ENCODE measurements around the gene SGMS1. TPM values are rescaled to one million over a fixed set of nuclear protein-coding genes. Genes with fewer than 3 reads are reported as not detected.
"Not testable (repeated sequence)": the region's sequence is repeated elsewhere in the genome, so short reads cannot be mapped to it uniquely, and the experiment has no call there.

The SGMS1 gene
- total RNA-seq, 2 experiments from 2014 or later, result 7.5 to 9.0 TPM

DNA sequence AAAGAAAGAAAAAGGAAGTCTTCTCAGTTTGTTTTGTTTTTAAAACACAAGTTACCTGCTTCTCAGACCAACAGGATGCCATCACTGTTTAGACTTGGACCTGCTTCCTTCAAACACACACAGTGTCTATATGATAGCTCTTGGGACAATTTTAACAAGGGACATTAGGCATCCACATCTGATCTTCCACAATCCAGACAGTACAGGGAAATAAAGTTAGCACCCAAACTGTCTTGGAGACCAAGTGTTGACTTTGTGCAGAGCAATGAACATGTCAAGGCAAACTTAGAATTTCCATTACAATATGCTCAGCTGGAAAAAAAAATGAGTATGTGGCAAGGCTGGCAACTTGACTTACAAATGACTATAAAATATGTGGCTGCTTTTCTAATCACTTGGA is 80.9 kb downstream of the SGMS1 start:
- CTCF ChIA-PET, result interaction anchor here (0.7 to 1.6 kb wide), 4 partner anchors 9 to 94 kb away, joined by 4 to 5 read pairs (median 4); no protein-coding TSS in a partner anchor
- intact Hi-C loops (cut with DNase I, micrococcal nuclease), result loop anchor here in 1 of 2 experiments (5.0 to 10.0 kb wide), 2 partner anchors 79 to 192 kb away; partner anchors contain the start of genes ASAH2B and SGMS1

DNA sequence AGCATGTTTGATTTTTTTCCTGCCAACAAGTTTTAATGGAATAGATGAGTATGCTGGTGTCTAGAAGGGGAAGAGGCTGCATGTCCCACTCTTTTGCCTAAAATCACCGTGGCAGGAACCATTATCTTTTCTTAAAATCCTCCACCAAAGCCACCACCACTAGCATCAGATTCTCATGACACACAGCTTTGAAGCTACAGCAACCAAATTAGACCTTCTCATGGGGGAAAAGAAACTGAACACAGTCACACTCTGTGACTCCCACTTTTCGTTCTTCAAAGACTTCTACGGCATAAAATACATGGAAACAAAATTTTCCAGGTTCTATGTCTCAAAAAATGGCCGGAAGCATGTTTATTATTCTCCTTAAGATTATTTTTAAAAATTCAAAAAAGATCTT is 81.8 kb downstream of the SGMS1 start:
- no peaks in the 10 kb centered on the region for H3K27me3 Mint-ChIP-seq
- DNase-seq (no peak), ATAC-seq (no peak)
- peaks cover 85% of the 10 kb centered on the region for H3K4me1 Mint-ChIP-seq
- H3K4me3 Mint-ChIP-seq, result no peak overlapping the region
- peaks cover 1% of the 10 kb centered on the region for H3K36me3 Mint-ChIP-seq (ENCODE audit: low read depth)
- H3K27ac Mint-ChIP-seq, result peak overlapping the region; percentile 42
- POLR2A ChIA-PET, result interaction anchor here (0.6 kb wide), 1 partner anchor 95 kb away, joined by 8 read pairs; no protein-coding TSS in a partner anchor
- intact Hi-C loops (cut with DNase I, micrococcal nuclease), result loop anchor here in 1 of 2 experiments (2.0 to 10.0 kb wide), 3 partner anchors 80 to 193 kb away; partner anchors contain the start of genes ASAH2B and SGMS1
- CTCF ChIA-PET, result no interaction called here
- H3K9me3 Mint-ChIP-seq (ENCODE audit: low read depth), result no peaks in the 10 kb centered on the region

More for the DNA sequence above, 80.9 kb downstream of the SGMS1 start:
- Mint-ChIP-seq H3K27me3 (no peaks in the 10 kb centered on the region), H3K9me3 (ENCODE audit: low read depth) (peaks cover 6% of the 10 kb centered on the region), H3K27ac (no peak overlapping the region), H3K36me3 (ENCODE audit: low read depth) (peaks cover 6% of the 10 kb centered on the region), H3K4me3 (no peak overlapping the region), H3K4me1 (peaks cover 81% of the 10 kb centered on the region)
- no peak for DNase-seq
- POLR2A ChIA-PET, result no interaction called here
- no peak for ATAC-seq

DNA sequence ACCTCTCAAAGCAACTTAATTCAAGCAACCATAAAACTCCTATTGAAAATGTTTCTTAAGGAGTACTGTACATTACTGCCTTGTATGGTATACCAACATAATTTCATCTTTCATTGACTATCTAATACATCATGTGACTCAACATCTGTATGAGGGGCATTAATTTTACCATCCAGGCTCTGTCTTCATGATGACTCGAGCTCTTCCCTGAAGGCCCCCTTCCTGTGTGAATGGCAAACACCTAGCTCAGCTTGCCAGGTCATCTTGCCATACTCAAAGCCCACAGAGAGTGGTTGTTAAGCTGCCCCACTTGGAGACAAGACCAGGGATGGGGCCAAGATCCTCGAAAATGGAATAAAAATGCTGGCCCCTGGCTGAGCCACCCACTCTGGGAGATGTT is 82.4 kb downstream of the SGMS1 start:
- peaks cover 1% of the 10 kb centered on the region for H3K36me3 Mint-ChIP-seq (ENCODE audit: low read depth)
- ChIA-PET POLR2A (no interaction called here), CTCF (interaction anchor here (0.7 kb wide), 1 partner anchor 92 kb away, joined by 3 read pairs; no protein-coding TSS in a partner anchor)
- H3K4me3 Mint-ChIP-seq, result no peak overlapping the region
- intact Hi-C loops (cut with DNase I, micrococcal nuclease), result loop anchor here in 1 of 2 experiments (2.0 to 10.0 kb wide), 3 partner anchors 81 to 193 kb away; partner anchors contain the start of genes ASAH2B and SGMS1
- no peaks in the 10 kb centered on the region for H3K9me3 Mint-ChIP-seq (ENCODE audit: low read depth)
- ATAC-seq (no peak), DNase-seq (peak; percentile 19)
- peak overlapping the region; percentile 80 for H3K27ac Mint-ChIP-seq
- H3K4me1 Mint-ChIP-seq, result peaks cover 91% of the 10 kb centered on the region
- H3K27me3 Mint-ChIP-seq, result no peaks in the 10 kb centered on the region

DNA sequence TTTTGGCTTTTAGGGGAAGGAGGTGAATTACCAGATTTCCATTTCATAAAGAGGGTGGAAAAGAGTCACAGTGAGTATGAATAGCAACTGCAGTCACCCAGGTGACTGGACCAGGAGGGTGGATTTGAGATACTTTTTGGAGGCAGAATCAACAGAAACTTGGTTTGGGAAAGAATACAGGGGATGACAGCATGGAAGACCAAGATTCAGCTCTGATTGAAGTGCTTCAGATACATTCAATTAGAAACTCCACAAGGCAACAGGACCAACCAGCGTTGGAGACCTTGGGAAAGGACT is 83.0 kb downstream of the SGMS1 start:
- ATAC-seq (peak; percentile 37), DNase-seq (no peak)
- ChIA-PET CTCF (interaction anchor here (0.7 kb wide), 1 partner anchor 12 kb away, joined by 4 read pairs; no protein-coding TSS in a partner anchor), POLR2A (interaction anchor here (0.7 kb wide), 1 partner anchor 28 kb away, joined by 4 read pairs; no protein-coding TSS in a partner anchor)
- no peaks in the 10 kb centered on the region for H3K27me3 Mint-ChIP-seq
- no peaks in the 10 kb centered on the region for H3K9me3 Mint-ChIP-seq (ENCODE audit: low read depth)
- H3K27ac Mint-ChIP-seq, result peak overlapping the region; percentile 80
- peak overlapping the region; percentile 35 for H3K4me3 Mint-ChIP-seq
- H3K4me1 Mint-ChIP-seq, result peaks cover 93% of the 10 kb centered on the region
- H3K36me3 Mint-ChIP-seq (ENCODE audit: low read depth), result peaks cover 4% of the 10 kb centered on the region
- intact Hi-C loops (cut with DNase I, micrococcal nuclease), result loop anchor here (1.0 to 10.0 kb wide), 7 partner anchors 32 to 194 kb away; partner anchors contain the start of genes SGMS1 (in 2 of the 2) and ASAH2B (in 1 of the 2)

DNA sequence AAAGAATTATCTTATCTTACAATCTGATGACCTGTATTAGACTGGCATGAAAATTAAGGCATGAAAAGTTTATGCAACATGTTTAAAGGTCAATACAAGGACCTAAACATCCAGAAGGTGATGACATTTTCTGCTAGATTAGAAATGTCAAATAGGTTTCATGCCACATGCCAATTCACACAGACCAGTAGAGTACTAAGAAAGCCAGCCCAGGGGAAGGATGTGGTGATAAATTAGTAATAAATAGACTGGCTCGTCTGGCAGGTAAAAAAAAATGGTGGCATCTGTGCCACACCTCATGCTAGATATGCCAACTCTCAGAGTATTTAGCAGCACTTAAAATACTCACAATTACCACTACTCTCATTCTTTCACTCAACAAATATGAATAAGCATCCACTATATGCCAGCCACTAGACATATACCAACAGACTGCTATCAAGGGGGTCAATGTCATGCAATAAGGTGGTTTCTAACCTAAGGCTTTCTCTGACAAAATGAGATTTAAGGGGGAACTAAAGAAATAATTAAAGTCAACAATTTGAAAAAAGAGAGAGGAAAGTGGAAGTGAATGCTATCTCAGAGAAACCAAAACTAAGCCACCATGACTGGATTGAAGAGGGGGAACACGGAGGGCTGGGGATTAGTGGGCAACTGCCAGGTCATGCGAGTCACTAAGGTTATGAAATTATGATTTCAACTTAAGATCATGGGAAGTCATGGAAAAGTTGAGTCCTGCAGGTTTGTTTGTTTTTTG is 83.5 kb downstream of the SGMS1 start:
- H3K9me3 Mint-ChIP-seq (ENCODE audit: low read depth), result no peaks in the 10 kb centered on the region
- H3K4me3 Mint-ChIP-seq, result peak overlapping the region; percentile 35
- ATAC-seq (peak; percentile 63), DNase-seq (peak; percentile 75)
- intact Hi-C loops (cut with DNase I, micrococcal nuclease), result loop anchor here (1.0 to 10.0 kb wide), 7 partner anchors 32 to 195 kb away; partner anchors contain the start of genes SGMS1 (in 2 of the 2) and ASAH2B (in 1 of the 2)
- peaks cover 93% of the 10 kb centered on the region for H3K4me1 Mint-ChIP-seq
- H3K36me3 Mint-ChIP-seq (ENCODE audit: low read depth), result peaks cover 4% of the 10 kb centered on the region
- POLR2A ChIA-PET, result interaction anchor here (0.7 kb wide), 1 partner anchor 27 kb away, joined by 4 read pairs; no protein-coding TSS in a partner anchor
- H3K27ac Mint-ChIP-seq, result peak overlapping the region; percentile 80
- no peaks in the 10 kb centered on the region for H3K27me3 Mint-ChIP-seq
- CTCF ChIA-PET, result interaction anchor here (0.7 kb wide), 1 partner anchor 13 kb away, joined by 4 read pairs; no protein-coding TSS in a partner anchor

DNA sequence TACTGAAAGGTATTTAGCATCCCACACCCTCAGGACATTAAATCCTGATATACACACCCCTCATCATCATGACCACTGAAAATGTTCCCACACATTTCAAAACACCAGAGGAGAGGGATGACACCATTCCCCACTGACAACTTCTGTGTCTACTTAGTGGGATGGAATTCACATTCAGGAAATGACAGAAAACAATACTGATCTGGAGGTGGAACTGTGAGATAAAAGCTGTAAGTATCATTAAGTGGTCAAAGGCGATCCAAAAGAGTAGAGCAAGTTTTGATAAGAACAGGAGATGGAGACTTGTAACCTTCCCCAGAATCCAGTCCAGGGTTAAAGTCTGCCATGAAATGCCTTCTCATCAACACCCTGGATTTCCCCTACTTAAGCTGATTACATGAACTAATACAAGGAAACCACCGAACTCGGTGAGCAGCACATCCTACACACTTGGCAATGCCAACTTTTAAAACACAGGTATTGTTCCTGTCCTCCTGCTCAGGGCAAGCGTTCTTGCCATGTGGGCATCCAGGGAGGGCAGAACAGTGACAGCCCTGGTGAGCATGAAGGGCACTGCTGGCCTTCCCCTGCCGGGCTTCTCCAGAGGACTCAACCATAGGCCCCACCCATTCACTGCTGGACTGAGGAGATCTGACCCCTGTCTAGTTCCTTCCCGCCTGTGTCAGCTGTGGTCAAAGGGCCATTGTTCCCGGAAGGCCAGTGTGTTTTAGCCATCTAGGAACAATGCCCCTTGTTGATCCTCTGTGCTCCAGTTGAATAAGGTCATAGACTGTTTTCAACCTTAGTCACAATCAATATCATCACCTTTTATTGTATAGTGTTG is 85.0 kb downstream of the SGMS1 start:
- H3K4me1 Mint-ChIP-seq, result peaks cover 85% of the 10 kb centered on the region
- intact Hi-C loops (cut with DNase I, micrococcal nuclease), result loop anchor here (1.0 kb wide), 2 partner anchors 11 to 142 kb away; no protein-coding TSS in a partner anchor
- no peaks in the 10 kb centered on the region for H3K27me3 Mint-ChIP-seq
- peaks cover 4% of the 10 kb centered on the region for H3K36me3 Mint-ChIP-seq (ENCODE audit: low read depth)
- H3K4me3 Mint-ChIP-seq, result no peak overlapping the region
- CTCF ChIA-PET, result interaction anchor here (1.0 to 2.3 kb wide), 2 partner anchors 26 to 83 kb away, joined by 3 to 8 read pairs; no protein-coding TSS in a partner anchor
- H3K9me3 Mint-ChIP-seq (ENCODE audit: low read depth), result no peaks in the 10 kb centered on the region
- POLR2A ChIA-PET, result interaction anchor here (0.7 to 1.2 kb wide), 5 partner anchors 31 to 142 kb away, joined by 3 to 4 read pairs (median 3); no protein-coding TSS in a partner anchor
- peak overlapping the region; percentile 89 for H3K27ac Mint-ChIP-seq
- peak; percentile 50 for DNase-seq
- peak; percentile 67 for ATAC-seq

DNA sequence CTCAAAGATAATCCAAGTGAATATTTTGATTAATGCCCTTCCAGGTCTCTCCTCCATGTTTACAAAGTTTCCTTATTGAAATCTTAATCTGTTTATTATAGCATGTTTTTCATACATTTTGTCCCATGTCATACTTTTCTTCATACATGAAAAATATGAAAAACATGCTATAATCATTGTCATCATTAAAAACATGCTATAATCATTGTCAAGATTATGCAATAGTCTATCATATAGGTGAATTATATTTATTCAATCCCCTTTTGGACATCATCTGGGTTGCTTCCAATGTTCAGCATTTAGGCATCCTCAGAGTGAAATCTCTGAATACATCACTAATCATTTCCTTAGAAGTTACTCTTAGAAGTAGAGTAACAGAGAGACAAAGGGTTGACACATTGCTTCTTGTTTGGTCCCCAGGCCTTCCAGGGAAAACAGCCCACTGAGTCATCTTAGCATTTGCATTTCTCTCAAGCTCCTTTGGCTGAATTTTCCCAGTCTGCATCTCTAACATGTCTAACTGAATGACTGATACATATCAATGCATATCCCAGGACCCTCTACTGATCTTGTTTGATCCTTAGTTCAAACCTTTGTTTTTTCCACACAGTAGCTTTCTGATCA is 87.0 kb downstream of the SGMS1 start:
- ATAC-seq, result no peak
- CTCF ChIA-PET, result interaction anchor here (0.7 to 2.3 kb wide), 5 partner anchors 24 to 316 kb away, joined by 3 to 8 read pairs (median 4); no protein-coding TSS in a partner anchor
- Mint-ChIP-seq H3K27me3 (no peaks in the 10 kb centered on the region), H3K4me1 (peaks cover 67% of the 10 kb centered on the region), H3K27ac (peak overlapping the region; percentile 3), H3K9me3 (ENCODE audit: low read depth) (no peaks in the 10 kb centered on the region), H3K4me3 (no peak overlapping the region), H3K36me3 (ENCODE audit: low read depth) (peaks cover 3% of the 10 kb centered on the region)
- peak; percentile 40 for DNase-seq
- POLR2A ChIA-PET, result interaction anchor here (0.6 to 1.3 kb wide), 3 partner anchors 24 to 40 kb away, joined by 3 to 4 read pairs (median 3); no protein-coding TSS in a partner anchor
- intact Hi-C loops (cut with DNase I, micrococcal nuclease), result no loop called here

DNA sequence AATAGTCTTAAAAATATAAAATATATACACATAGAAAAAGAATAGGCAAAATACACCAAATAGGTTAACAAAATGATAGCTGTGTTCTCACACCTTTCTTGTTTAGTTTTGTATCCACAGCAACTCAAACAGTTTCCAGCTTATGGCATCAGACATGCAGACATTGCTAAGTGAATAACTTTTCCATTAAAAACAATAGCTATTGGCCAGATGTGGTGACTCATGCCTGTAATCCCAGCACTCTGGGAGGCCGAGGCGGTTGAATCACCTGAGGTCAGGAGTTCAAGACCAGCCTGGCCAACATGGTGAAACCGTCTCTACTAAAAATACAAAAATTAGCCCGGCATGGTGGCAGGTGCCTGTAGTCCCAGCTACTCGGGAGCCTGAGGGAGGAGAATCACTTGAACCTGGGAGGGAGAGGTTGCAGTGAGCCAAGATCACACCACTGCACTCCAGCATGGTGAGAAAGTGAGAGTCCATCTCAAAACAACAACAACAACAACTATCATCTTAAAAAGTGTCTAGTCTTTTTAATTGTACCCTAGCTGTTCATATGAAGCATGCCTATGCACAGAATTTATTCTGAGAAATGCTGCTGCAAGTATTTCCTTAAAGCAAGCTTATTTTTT is 88.9 kb downstream of the SGMS1 start:
- H3K27me3 Mint-ChIP-seq; H3K9me3 Mint-ChIP-seq (ENCODE audit: low read depth); H3K36me3 Mint-ChIP-seq (ENCODE audit: low read depth); ATAC-seq; H3K4me3 Mint-ChIP-seq; H3K27ac Mint-ChIP-seq: not testable (repeated sequence)
- CTCF ChIA-PET, result interaction anchor here (0.6 to 2.2 kb wide), 3 partner anchors 46 to 165 kb away, joined by 3 to 5 read pairs (median 3); no protein-coding TSS in a partner anchor
- POLR2A ChIA-PET, result interaction anchor here (1.5 to 1.9 kb wide), 2 partner anchors 22 to 90 kb away, joined by 3 to 16 read pairs; no protein-coding TSS in a partner anchor
- H3K4me1 Mint-ChIP-seq, result peaks cover 51% of the 10 kb centered on the region
- intact Hi-C loops (cut with DNase I, micrococcal nuclease), result loop anchor here in 1 of 2 experiments (1.0 kb wide), 1 partner anchor 24 kb away; no protein-coding TSS in a partner anchor
- DNase-seq, result peak; percentile 35

DNA sequence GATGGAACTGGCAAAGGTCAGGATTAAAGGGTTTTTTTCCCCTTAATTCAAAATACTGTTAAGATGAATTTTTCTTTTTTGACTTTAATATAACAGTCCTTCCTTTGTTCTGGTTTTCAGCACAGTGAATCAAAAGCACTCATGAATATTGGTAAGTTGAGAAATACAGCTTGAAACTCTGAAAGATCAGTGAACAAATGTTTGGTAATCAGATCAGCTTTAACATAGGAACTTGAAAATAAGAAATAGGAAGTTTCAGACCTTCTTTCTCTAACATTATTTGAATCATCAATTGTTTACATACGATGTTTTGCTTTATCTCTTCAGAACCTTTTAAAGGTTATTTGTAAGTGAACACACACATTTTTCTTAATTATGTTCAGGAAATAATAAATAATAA is 90.5 kb downstream of the SGMS1 start:
- Mint-ChIP-seq H3K4me3 (no peak overlapping the region), H3K27me3 (no peaks in the 10 kb centered on the region), H3K4me1 (peaks cover 38% of the 10 kb centered on the region), H3K9me3 (ENCODE audit: low read depth) (no peaks in the 10 kb centered on the region), H3K36me3 (ENCODE audit: low read depth) (peaks cover 3% of the 10 kb centered on the region), H3K27ac (no peak overlapping the region)
- POLR2A ChIA-PET, result no interaction called here
- DNase-seq, result no peak
- no peak for ATAC-seq
- CTCF ChIA-PET, result interaction anchor here (0.6 to 0.7 kb wide), 2 partner anchors 106 to 148 kb away, joined by 3 read pairs; no protein-coding TSS in a partner anchor
- intact Hi-C loops (cut with DNase I, micrococcal nuclease), result no loop called here
